OCI-LY3 (cell line): Measurements from ENCODE around the gene TNS2.
"Not testable (repeated sequence)": the region's sequence is repeated elsewhere in the genome, so short reads cannot be mapped to it uniquely, and the experiment has no call there.

ENCODE experiments used
- H2AFZ ChIP-seq: fragments of 200-600, 300-600 bp; shearing (Covaris generic); 2 replicates; pipeline ENCODE4 v1.6.0; 2014; ENCODE audit warnings: antibody characterized with exemption, low read depth, low read length
- H3K27ac ChIP-seq: fragments of 200-600, 300-600 bp; sonication (generic); 2 replicates; pipeline ENCODE4 v1.5.1; 2014; ENCODE audit warnings: mild to moderate bottlenecking, low read length, moderate library complexity, mixed read lengths
- H3K27me3 ChIP-seq: fragments of 200-600, 300-600 bp; sonication (generic); 2 replicates; pipeline ENCODE4 v1.6.1; 2014; ENCODE audit warnings: low read depth, low read length, mixed read lengths
- H3K36me3 ChIP-seq: fragments of 200-600, 300-600 bp; sonication (generic); replicated peaks from 2 replicates; pipeline ENCODE3; 2014; ENCODE audit warnings: low read depth, low read length, mixed read lengths
- H3K4me1 ChIP-seq: fragments of 300-600, 200-600 bp; sonication (generic); 2 replicates; pipeline ENCODE4 v1.6.1; 2014; ENCODE audit warnings: low read length, mixed read lengths
- H3K4me2 ChIP-seq: fragments of 200-600, 300-600 bp; sonication (generic); 2 replicates; pipeline ENCODE4 v1.6.1; 2014; ENCODE audit warnings: low read length, mixed read lengths
- H3K4me3 ChIP-seq: fragments of 300-600, 200-600 bp; sonication (generic); 2 replicates; pipeline ENCODE4 v1.5.1; 2014; ENCODE audit warnings: antibody characterized with exemption, mild to moderate bottlenecking, low read length, moderate library complexity
- H3K79me2 ChIP-seq: fragments of 300-600, 200-600 bp; shearing (Covaris generic); 2 replicates; pipeline ENCODE4 v1.6.1; 2014; ENCODE audit warnings: mild to moderate bottlenecking, low read length, mixed read lengths
- H3K9ac ChIP-seq: fragments of 300-600, 200-600 bp; shearing (Covaris generic); 2 replicates; pipeline ENCODE4 v1.6.0; 2014; ENCODE audit warnings: mild to moderate bottlenecking, low read length, moderate library complexity
- H3K9me3 ChIP-seq: fragments of 200-600, 300-600 bp; shearing (Covaris generic); 2 replicates; pipeline ENCODE4 v1.6.1; 2014; ENCODE audit warnings: low read length, mixed read lengths; ENCODE audit not compliant: insufficient read depth
- H4K20me1 ChIP-seq: fragments of 200-600, 300-600 bp; sonication (generic); 2 replicates; pipeline ENCODE4 v1.6.1; 2016; ENCODE audit warnings: low read length, mixed read lengths; ENCODE audit not compliant: insufficient read depth
- EZH2phosphoT487 ChIP-seq: fragments of 200-600 bp; shearing (Covaris generic); IDR thresholded peaks from 2 replicates; pipeline ENCODE4 v1.6.1; 2018; ENCODE audit warnings: antibody characterized with exemption, mixed run types, low read depth
- TF ChIP-seq, protein P1 (sequence below): fragments of 200-600, 300-600 bp; sonication (generic); IDR thresholded peaks from 2 replicates; pipeline ENCODE4 v1.5.1; 2014; ENCODE audit warnings: antibody characterized with exemption, low read length, low read depth

TNS2 gene

DNA sequence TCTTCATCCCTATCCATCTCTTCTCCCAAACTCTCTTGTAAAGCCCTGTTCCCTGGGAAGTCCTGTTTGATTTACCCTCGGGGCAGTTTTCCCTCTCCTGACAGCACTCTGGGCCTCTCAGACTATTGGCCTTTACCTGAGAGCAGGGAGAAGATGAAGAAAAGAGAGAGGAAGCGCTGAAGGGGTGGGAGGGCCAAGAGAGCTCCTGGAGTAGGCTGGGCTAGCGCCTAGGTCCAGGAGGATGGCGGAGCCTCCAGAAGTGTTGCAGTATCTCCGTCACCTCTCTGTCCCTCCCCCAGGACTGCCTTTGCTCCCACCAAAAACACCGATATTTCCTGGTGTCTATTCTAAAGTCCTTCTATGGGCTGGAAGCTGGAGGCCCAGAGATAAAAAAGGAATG, 41.9 kb downstream of the TNS2 start:
- TF ChIP-seq, protein P1, sequence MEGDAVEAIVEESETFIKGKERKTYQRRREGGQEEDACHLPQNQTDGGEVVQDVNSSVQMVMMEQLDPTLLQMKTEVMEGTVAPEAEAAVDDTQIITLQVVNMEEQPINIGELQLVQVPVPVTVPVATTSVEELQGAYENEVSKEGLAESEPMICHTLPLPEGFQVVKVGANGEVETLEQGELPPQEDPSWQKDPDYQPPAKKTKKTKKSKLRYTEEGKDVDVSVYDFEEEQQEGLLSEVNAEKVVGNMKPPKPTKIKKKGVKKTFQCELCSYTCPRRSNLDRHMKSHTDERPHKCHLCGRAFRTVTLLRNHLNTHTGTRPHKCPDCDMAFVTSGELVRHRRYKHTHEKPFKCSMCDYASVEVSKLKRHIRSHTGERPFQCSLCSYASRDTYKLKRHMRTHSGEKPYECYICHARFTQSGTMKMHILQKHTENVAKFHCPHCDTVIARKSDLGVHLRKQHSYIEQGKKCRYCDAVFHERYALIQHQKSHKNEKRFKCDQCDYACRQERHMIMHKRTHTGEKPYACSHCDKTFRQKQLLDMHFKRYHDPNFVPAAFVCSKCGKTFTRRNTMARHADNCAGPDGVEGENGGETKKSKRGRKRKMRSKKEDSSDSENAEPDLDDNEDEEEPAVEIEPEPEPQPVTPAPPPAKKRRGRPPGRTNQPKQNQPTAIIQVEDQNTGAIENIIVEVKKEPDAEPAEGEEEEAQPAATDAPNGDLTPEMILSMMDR, result no peak
- TF ChIP-seq EZH2phosphoT487, result no peak
- Histone ChIP-seq H3K79me2 (no peaks in the 10 kb centered on the region), H3K9ac (no peak overlapping the region), H3K27me3 (peaks cover 18% of the 10 kb centered on the region), H3K4me1 (no peaks in the 10 kb centered on the region), H3K4me3 (no peak overlapping the region), H3K36me3 (no peaks in the 10 kb centered on the region), H3K9me3 (no peaks in the 10 kb centered on the region), H3K4me2 (no peak overlapping the region), H2AFZ (no peak overlapping the region), H4K20me1 (no peaks in the 10 kb centered on the region), H3K27ac (no peak overlapping the region)

DNA sequence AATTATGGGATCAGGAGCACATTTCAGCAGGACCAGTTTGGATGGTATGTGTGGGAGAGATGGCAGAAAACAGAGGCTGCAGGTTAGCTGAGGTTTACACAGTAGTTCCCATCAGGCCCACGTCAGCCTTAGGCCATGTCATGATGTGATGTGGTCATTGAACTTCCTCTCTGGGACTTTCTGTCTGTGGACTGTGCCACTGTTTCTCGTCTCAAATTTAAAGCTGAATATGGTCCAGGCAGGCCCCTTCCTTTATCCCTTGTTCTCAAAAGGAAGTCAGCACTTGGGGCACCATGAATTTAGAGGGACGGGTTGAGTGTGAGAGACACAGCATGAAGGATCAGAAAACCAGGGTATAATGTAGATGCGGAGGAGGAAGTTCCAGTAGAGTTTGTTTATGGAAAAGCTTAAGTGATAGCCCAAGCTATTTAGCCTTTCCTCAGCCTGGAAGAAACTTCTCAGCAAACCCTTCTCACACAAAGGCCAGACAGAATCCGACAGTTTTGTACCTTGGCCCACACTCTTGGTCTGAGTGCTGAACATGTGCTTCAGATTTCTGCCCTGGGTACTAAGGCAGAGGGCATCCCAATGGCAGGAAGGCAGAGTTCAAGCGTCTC, 44.0 kb downstream of the TNS2 start:
- H2AFZ ChIP-seq, result peak overlapping the region; percentile 92; the same call in 1 of the 2 replicates
- no peak overlapping the region for H3K27ac ChIP-seq

DNA sequence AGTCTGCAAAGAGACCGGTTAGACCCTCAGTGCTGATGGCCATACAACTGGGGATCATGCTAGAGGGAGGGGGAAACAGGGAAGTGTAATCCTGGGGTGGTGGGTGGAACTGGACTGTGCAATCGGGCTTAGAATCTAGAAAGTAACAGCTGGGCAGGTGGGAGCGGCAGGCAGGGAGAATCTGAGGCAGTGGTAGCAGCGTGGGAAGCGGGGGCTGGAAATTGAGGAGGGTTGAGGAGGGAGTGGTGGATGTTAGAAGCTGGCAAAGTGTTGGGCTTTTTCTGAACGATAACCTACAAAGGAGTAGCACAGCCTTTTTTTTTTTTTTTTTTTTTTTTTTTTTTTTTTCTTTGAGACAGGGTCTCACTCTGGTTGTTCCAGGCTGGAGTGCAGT, 44.5 kb downstream of the TNS2 start:
- Histone ChIP-seq H3K4me2 (no peak overlapping the region), H2AFZ (peak overlapping the region; percentile 92; the same call in 1 of the 2 replicates), H3K4me3 (no peak overlapping the region), H4K20me1 (no peaks in the 10 kb centered on the region), H3K36me3 (no peaks in the 10 kb centered on the region), H3K4me1 (peaks cover 17% of the 10 kb centered on the region), H3K9ac (no peak overlapping the region), H3K9me3 (no peaks in the 10 kb centered on the region), H3K27me3 (peaks cover 26% of the 10 kb centered on the region), H3K27ac (no peak overlapping the region), H3K79me2 (no peaks in the 10 kb centered on the region)
- TF ChIP-seq, protein P1, result no peak
- no peak for TF ChIP-seq EZH2phosphoT487

More for the DNA sequence above, 44.0 kb downstream of the TNS2 start:
- Histone ChIP-seq H3K4me3 (no peak overlapping the region), H3K9ac (no peak overlapping the region), H3K4me2 (no peak overlapping the region), H4K20me1 (no peaks in the 10 kb centered on the region), H3K36me3 (no peaks in the 10 kb centered on the region), H3K27me3 (peaks cover 24% of the 10 kb centered on the region), H3K79me2 (no peaks in the 10 kb centered on the region), H3K4me1 (peaks cover 12% of the 10 kb centered on the region), H3K9me3 (no peaks in the 10 kb centered on the region)
- no peak for TF ChIP-seq EZH2phosphoT487
- TF ChIP-seq, protein P1, result no peak

DNA sequence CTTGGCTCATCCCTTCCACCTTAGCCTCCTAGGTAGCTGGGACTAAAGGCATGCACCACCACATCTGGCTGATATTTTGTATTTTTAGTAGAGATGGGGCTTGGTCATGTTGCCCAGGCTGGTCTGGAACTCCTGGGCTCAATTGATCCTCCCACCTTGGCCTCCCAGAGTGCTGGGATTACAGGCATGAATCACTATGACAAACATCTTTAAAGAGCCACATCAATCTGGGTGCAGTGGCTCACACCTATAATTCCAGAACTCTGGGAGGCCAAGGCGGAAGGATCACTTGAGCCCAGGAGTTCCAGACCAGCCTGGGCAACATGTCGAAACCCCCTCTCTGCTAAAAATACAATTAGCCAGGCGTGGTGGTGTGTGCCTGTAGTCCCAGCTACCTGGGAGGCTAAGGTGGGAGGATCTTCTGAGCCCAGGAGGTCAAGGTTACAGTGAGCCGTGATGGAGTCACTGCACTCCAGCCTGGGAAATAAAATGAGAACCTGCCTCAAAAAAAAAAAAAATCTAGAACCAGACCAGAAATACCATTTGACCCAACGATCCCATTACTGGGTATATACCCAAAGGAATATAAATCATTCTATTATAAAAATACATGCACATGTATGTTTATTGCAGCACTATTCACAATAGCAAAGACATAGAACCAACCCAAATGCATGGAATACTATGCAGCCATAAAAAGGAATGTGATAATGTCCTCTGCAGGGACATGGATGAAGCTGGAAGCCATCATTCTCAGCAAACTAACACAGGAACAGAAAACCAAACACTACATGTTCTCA, 45.1 kb downstream of the TNS2 start:
- not testable (repeated sequence) for H3K4me2 ChIP-seq, H3K4me3 ChIP-seq, H3K9me3 ChIP-seq, H2AFZ ChIP-seq, H3K36me3 ChIP-seq, H3K9ac ChIP-seq, H4K20me1 ChIP-seq, H3K27ac ChIP-seq, H3K79me2 ChIP-seq
- Histone ChIP-seq H3K27me3 (peaks cover 26% of the 10 kb centered on the region), H3K4me1 (peaks cover 18% of the 10 kb centered on the region)

DNA sequence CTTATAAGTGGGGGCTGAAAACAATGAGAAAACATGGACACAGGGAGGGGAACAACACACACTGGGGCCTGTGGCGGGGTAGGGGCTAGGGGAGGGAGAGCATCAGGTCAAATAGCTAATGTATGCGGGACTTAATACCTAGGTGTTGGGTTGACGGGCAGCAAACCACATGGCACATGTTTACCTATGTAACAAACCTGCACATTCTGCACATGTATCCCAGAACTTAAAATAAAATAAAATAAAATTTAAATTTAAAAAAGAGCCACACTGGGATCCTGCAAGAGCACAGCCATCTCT, 45.7 kb downstream of the TNS2 start:
- not testable (repeated sequence) for H3K4me2 ChIP-seq, H4K20me1 ChIP-seq
- peaks cover 25% of the 10 kb centered on the region for H3K27me3 ChIP-seq

More for the DNA sequence above, 45.7 kb downstream of the TNS2 start:
- H3K27ac ChIP-seq, H3K79me2 ChIP-seq, H3K36me3 ChIP-seq, H3K4me3 ChIP-seq, H2AFZ ChIP-seq, H3K9ac ChIP-seq, H3K9me3 ChIP-seq: not testable (repeated sequence)
- H3K4me1 ChIP-seq, result peaks cover 18% of the 10 kb centered on the region
